Effector memory CD8-positive, alpha-beta T cell (primary cell): ENCODE results near the gene NAA20.

Experiments used
- ATAC-seq: fragments of 150-1000 bp; cut with Tn5 transposase; replicated peaks from 2 replicates; pipeline ENCODE4 v1.10.0; 2021; ENCODE audit warnings: mild to moderate bottlenecking, moderate library complexity
- DNase-seq, 3 experiments: peaks; one replicate each; pipeline ENCODE4 v3.0.0; 2021
- H3K27ac Mint-ChIP-seq, 2 donors: one replicate each; pipeline ENCODE4 v1.8.0; 2022; ENCODE audit warnings: mild to moderate bottlenecking in 2 of 2, mixed read lengths in 2 of 2, moderate library complexity in 2 of 2
- H3K27me3 Mint-ChIP-seq, 2 donors: one replicate each; pipeline ENCODE4 v1.8.0; 2022; ENCODE audit warnings: mixed read lengths in 2 of 2
- H3K36me3 Mint-ChIP-seq: one replicate; pipeline ENCODE4 v1.8.0; 2022; ENCODE audit warnings: mild to moderate bottlenecking, moderate library complexity, mixed read lengths; ENCODE audit not compliant: insufficient read depth
- H3K4me1 Mint-ChIP-seq, 2 donors: one replicate each; pipeline ENCODE4 v1.8.0; 2022; ENCODE audit warnings: low read depth in 2 of 2, mixed read lengths in 2 of 2
- H3K4me3 Mint-ChIP-seq, 2 donors: one replicate each; pipeline ENCODE4 v1.8.0; 2022; ENCODE audit warnings: mild to moderate bottlenecking in 2 of 2, mixed read lengths in 2 of 2, moderate library complexity in 2 of 2
- H3K9me3 Mint-ChIP-seq, 2 donors: one replicate each; pipeline ENCODE4 v1.8.0; 2022; ENCODE audit warnings: mixed read lengths in 2 of 2

The NAA20 gene

GRCh38 chr20:20039752-20040387 is 22.7 kb downstream of the NAA20 start:
- Mint-ChIP-seq H3K36me3 (peaks cover 99% of the 10 kb centered on the region), H3K27me3 (no peaks in the 10 kb centered on the region), H3K9me3 (no peaks in the 10 kb centered on the region), H3K27ac (peak overlapping the region in 1 of 2 donors; percentile 41), H3K4me1 (peaks cover 5 to 11% of the 10 kb centered on the region in 2 donors), H3K4me3 (no peak overlapping the region)
- ATAC-seq (no peak), DNase-seq (no peak)

GRCh38 chr20:20051767-20052073 is 34.6 kb downstream of the NAA20 start:
- Mint-ChIP-seq H3K4me3 (peak overlapping the region; percentile 95 to 97), H3K27me3 (peaks cover 0 to 8% of the 10 kb centered on the region in 2 donors), H3K36me3 (peaks cover 52% of the 10 kb centered on the region), H3K9me3 (no peaks in the 10 kb centered on the region), H3K27ac (peak overlapping the region; percentile 96 to 98), H3K4me1 (peaks cover 15 to 19% of the 10 kb centered on the region in 2 donors)
- DNase-seq (no peak), ATAC-seq (peak; percentile 19)

GRCh38 chr20:20052074-20052970 is 35.2 kb downstream of the NAA20 start, which contains the start of the genes CFAP61 and CRNKL1:
Gene CFAP61 (plus strand): TSS chr20:20052532. CDS start chr20:20056654, 4,122 bp downstream.
Gene CRNKL1 (minus strand): TSS chr20:20052466. CDS start chr20:20052342, 124 bp downstream.
- peaks cover 15 to 19% of the 10 kb centered on the region in 2 donors for H3K4me1 Mint-ChIP-seq
- ATAC-seq (peak; percentile 92), DNase-seq (peak; percentile 97 to 98 (median 98))
- H3K9me3 Mint-ChIP-seq, result no peaks in the 10 kb centered on the region
- H3K36me3 Mint-ChIP-seq, result peaks cover 47% of the 10 kb centered on the region
- peak within 1 kb of the TSS; percentile 95 to 97 for H3K4me3 Mint-ChIP-seq
- peak within 1 kb of the TSS; percentile 96 to 98 for H3K27ac Mint-ChIP-seq
- peaks cover 0 to 8% of the 10 kb centered on the region in 2 donors for H3K27me3 Mint-ChIP-seq

- no peaks in the 10 kb centered on the region for H3K4me1 Mint-ChIP-seq
- no peaks in the 10 kb centered on the region for H3K9me3 Mint-ChIP-seq
- H3K36me3 Mint-ChIP-seq, result no peaks in the 10 kb centered on the region
- no peak overlapping the region for H3K4me3 Mint-ChIP-seq
- peaks cover 12 to 34% of the 10 kb centered on the region in 2 donors for H3K27me3 Mint-ChIP-seq
- H3K27ac Mint-ChIP-seq, result no peak overlapping the region
- no peak for DNase-seq
- ATAC-seq, result no peak
Observed at GRCh38 chr20:20060234-20060998, 43.3 kb downstream of the NAA20 start.

- H3K4me3 Mint-ChIP-seq, result no peak overlapping the region
- H3K27ac Mint-ChIP-seq, result no peak overlapping the region
- H3K9me3 Mint-ChIP-seq, result no peaks in the 10 kb centered on the region
- peaks cover 12 to 44% of the 10 kb centered on the region in 2 donors for H3K27me3 Mint-ChIP-seq
- H3K4me1 Mint-ChIP-seq, result no peaks in the 10 kb centered on the region
- H3K36me3 Mint-ChIP-seq, result no peaks in the 10 kb centered on the region
- no peak for DNase-seq
- no peak for ATAC-seq
Observed at GRCh38 chr20:20063941-20064702, 47.0 kb downstream of the NAA20 start.

GRCh38 chr20:20065361-20065760 is 48.2 kb downstream of the NAA20 start:
- Mint-ChIP-seq H3K36me3 (no peaks in the 10 kb centered on the region), H3K27ac (no peak overlapping the region), H3K4me3 (no peak overlapping the region), H3K4me1 (no peaks in the 10 kb centered on the region), H3K27me3 (peaks cover 12 to 44% of the 10 kb centered on the region in 2 donors), H3K9me3 (no peaks in the 10 kb centered on the region)
- no peak for ATAC-seq
- no peak for DNase-seq

- DNase-seq (no peak), ATAC-seq (no peak)
- H3K4me1 Mint-ChIP-seq, result no peaks in the 10 kb centered on the region
- H3K27ac Mint-ChIP-seq, result no peak overlapping the region
- peaks cover 5 to 29% of the 10 kb centered on the region in 2 donors for H3K27me3 Mint-ChIP-seq
- no peak overlapping the region for H3K4me3 Mint-ChIP-seq
- H3K9me3 Mint-ChIP-seq, result no peaks in the 10 kb centered on the region
- no peaks in the 10 kb centered on the region for H3K36me3 Mint-ChIP-seq
Observed at GRCh38 chr20:20070871-20071726, 53.9 kb downstream of the NAA20 start.

- H3K27me3 Mint-ChIP-seq, result peaks cover 13 to 18% of the 10 kb centered on the region in 2 donors
- no peaks in the 10 kb centered on the region for H3K36me3 Mint-ChIP-seq
- no peaks in the 10 kb centered on the region for H3K4me1 Mint-ChIP-seq
- no peaks in the 10 kb centered on the region for H3K9me3 Mint-ChIP-seq
- no peak overlapping the region for H3K4me3 Mint-ChIP-seq
- no peak for DNase-seq
- ATAC-seq, result no peak
- no peak overlapping the region for H3K27ac Mint-ChIP-seq
Observed at GRCh38 chr20:20073801-20074371, 56.7 kb downstream of the NAA20 start.

GRCh38 chr20:20075032-20075431 is 57.9 kb downstream of the NAA20 start:
- Mint-ChIP-seq H3K36me3 (no peaks in the 10 kb centered on the region), H3K27ac (no peak overlapping the region), H3K4me1 (no peaks in the 10 kb centered on the region), H3K4me3 (no peak overlapping the region), H3K27me3 (peaks cover 13 to 17% of the 10 kb centered on the region in 2 donors), H3K9me3 (no peaks in the 10 kb centered on the region)
- ATAC-seq (no peak), DNase-seq (no peak)

- ATAC-seq, result no peak
- no peak overlapping the region for H3K27ac Mint-ChIP-seq
- H3K4me3 Mint-ChIP-seq, result no peak overlapping the region
- H3K4me1 Mint-ChIP-seq, result no peaks in the 10 kb centered on the region
- peaks cover 13 to 17% of the 10 kb centered on the region in 2 donors for H3K27me3 Mint-ChIP-seq
- no peaks in the 10 kb centered on the region for H3K36me3 Mint-ChIP-seq
- no peak for DNase-seq
- H3K9me3 Mint-ChIP-seq, result no peaks in the 10 kb centered on the region
Observed at GRCh38 chr20:20076297-20077065, 59.3 kb downstream of the NAA20 start.

- no peak for DNase-seq
- Mint-ChIP-seq H3K4me1 (no peaks in the 10 kb centered on the region), H3K27me3 (peaks cover 12 to 15% of the 10 kb centered on the region in 2 donors), H3K9me3 (no peaks in the 10 kb centered on the region), H3K36me3 (no peaks in the 10 kb centered on the region), H3K27ac (no peak overlapping the region), H3K4me3 (no peak overlapping the region)
- ATAC-seq, result no peak
Observed at GRCh38 chr20:20078041-20078440, 60.9 kb downstream of the NAA20 start.
